GM12891 (cell line): ENCODE results near the gene GJC2.
A peak's percentile ranks its signal among the peaks of the same experiment; 100 is the strongest.
"Not testable (repeated sequence)": the region's sequence is repeated elsewhere in the genome, so short reads cannot be mapped to it uniquely, and the experiment has no call there.

Experiments
- DNase-seq: peaks from one replicate; pipeline ENCODE4 v3.0.0; 2011; ENCODE audit warnings: low spot score; ENCODE audit not compliant: insufficient read length
- FAIRE-seq: peaks from 2 replicates; lab custom pipeline; 2011; peaks lifted over from hg19 to GRCh38; lab: Jason Lieb, UNC
- PAX5 ChIP-seq: IDR thresholded peaks from 2 replicates; pipeline ENCODE4 v1.6.1; 2011; ENCODE audit warnings: low read length, moderate library complexity, mild to moderate bottlenecking; ENCODE audit not compliant: insufficient read depth, severe bottlenecking
- POLR2A ChIP-seq: IDR thresholded peaks from 2 replicates; pipeline ENCODE4 v1.6.1; 2011; ENCODE audit warnings: low read depth, low read length, control low read depth
- POLR2AphosphoS5 ChIP-seq: IDR thresholded peaks from 2 replicates; pipeline ENCODE4 v1.6.1; 2011; ENCODE audit warnings: low read depth, low read length, control low read depth
- POU2F2 ChIP-seq: IDR thresholded peaks from 2 replicates; pipeline ENCODE4 v1.6.1; 2011; ENCODE audit warnings: low read depth, mild to moderate bottlenecking, control low read depth, low read length, moderate library complexity
- SPI1 ChIP-seq: IDR thresholded peaks from 2 replicates; pipeline ENCODE4 v1.6.1; 2011; ENCODE audit warnings: low read depth, low read length, control low read depth
- TAF1 ChIP-seq: IDR thresholded peaks from 2 replicates; pipeline ENCODE4 v1.6.1; 2011; ENCODE audit warnings: low read depth, low read length, control low read depth

Gene GJC2

DNA sequence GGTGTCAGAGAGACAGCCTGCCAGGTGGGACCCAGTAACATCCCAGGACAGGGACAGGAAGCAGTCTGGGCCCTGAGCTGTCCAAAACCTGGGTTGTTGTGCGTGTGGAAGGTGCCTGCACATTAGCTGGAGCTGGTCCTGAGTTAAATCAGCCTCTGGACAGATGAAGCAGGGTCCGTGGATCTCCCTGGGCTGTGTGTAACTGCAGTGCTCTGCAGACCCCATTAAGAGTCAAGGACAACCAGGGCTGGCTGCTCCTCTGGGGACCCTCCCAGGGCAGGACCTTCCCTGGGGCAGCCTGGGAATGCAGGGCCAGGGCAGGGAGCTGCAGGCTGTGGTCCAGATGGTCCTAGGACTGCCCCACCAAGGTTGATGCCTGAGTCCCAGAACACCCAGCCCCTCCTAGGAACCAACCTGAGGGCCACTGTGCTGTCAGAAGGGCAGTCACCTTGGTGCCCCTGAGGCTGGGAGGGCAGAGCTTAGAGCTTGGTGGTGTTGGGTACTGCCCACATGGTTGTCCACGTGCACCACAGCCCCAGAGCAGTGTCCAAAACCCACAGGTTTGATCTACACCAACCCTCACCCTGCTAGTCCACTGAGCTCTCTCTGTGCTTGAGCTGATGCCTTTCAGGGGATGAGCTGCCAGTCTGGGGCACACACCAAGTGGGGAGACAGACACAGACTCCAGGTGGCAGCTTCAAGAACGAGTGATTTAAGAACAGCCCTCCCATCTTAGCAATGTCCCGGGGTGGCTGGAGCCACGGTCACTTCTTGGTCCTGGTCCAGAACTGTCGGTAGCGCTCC, 43.5 kb upstream of the GJC2 start:
- DNase-seq (no peak), FAIRE-seq (no peak)
- TF ChIP-seq SPI1, result no peak
- no peak for TF ChIP-seq POLR2AphosphoS5
- no peak for TF ChIP-seq POU2F2
- no peak for TF ChIP-seq PAX5
- no peak for TF ChIP-seq POLR2A
- no peak for TF ChIP-seq TAF1

DNA sequence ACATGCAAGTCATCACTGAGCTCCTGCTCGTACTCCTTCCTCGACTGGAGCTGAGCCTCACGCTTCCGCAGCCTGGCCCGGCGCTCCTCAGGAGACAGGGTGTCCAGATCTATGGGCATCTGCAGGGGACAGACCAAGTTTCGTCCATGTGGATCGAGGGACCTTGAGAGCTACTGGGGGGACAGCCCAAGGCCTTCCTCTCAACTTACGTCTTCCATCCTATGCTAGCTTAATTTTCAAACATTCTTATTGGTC, 43.0 kb upstream of the GJC2 start:
- TF ChIP-seq POU2F2 (no peak), POLR2AphosphoS5 (no peak), SPI1 (no peak), POLR2A (no peak), TAF1 (no peak), PAX5 (no peak)
- no peak for DNase-seq
- FAIRE-seq, result no peak

DNA sequence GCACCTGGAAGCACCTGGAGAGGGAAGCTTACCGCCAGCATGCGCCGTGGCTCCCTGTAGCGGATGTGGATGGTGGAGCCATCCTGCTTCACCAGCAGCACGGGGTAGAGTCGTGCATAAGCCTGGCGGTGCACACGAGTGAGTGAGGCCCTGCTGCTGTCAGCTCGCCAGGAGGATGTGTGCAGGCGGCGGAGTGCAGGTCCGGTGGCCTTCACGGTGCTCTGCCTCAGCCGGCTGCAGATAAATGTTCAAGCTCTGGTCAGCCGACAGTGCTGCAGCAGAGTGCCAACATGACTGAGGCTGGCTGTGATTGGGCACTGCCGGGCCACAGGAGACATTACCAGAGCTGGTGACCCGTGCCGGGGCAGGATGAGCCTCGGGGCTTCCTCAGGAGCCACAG, 42.1 kb upstream of the GJC2 start:
- no peak for TF ChIP-seq POLR2A
- TF ChIP-seq SPI1, result no peak
- TF ChIP-seq TAF1, result no peak
- TF ChIP-seq POU2F2, result no peak
- TF ChIP-seq PAX5, result no peak
- no peak for TF ChIP-seq POLR2AphosphoS5
- DNase-seq (no peak), FAIRE-seq (no peak)

DNA sequence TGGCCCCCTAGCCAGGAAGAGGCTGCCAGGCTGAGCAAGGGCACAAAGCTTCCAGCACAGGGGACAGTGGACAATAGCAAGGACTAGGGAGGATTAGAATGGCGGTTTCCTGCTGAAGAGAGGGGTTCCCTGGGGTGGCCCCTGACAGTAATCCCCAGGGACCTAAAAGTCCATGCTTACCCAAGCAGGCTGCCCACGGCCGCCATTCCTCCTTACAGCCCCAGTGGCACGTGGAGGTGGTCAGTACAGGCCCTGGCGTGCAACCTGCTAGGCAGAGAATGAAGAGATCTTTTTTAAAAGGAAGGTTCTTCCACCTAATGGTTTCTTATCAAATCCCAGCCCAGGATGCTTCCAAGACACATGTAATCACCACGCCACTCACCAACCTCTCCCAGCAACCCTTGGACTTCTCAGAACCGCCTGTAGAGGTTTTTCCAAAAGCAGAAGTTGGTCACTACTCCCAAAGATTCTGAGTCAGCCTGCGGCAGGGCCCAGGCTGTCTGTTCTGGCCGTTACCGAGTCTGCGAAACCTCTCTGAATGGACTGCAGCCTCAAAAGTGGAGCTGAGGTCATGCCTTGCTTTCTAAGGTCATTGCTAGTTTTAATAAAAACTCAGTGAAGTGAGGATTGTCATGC, 41.6 kb upstream of the GJC2 start:
- DNase-seq, result no peak
- FAIRE-seq, result no peak
- TF ChIP-seq POU2F2 (no peak), POLR2AphosphoS5 (no peak), POLR2A (no peak), TAF1 (no peak), PAX5 (no peak), SPI1 (no peak)

DNA sequence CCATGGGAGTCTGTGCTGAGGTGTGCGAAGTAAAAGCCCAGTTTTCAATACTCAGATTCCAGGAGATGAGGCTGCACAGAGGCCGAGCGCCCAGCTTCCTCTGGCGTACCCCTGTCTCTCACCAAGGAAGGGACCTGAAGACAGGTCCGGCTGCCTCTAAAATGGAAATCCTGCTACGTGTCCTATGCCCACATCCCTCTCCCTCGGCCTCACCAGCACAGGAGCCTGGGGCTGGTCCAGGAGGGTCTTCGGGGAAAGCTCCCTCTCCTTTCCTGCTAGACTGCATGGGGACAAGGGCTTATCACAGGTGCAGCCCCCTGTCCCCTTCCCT, 41.0 kb upstream of the GJC2 start:
- FAIRE-seq (no peak), DNase-seq (no peak)
- no peak for TF ChIP-seq PAX5
- no peak for TF ChIP-seq TAF1
- TF ChIP-seq POLR2AphosphoS5, result no peak
- no peak for TF ChIP-seq SPI1
- no peak for TF ChIP-seq POU2F2
- no peak for TF ChIP-seq POLR2A

DNA sequence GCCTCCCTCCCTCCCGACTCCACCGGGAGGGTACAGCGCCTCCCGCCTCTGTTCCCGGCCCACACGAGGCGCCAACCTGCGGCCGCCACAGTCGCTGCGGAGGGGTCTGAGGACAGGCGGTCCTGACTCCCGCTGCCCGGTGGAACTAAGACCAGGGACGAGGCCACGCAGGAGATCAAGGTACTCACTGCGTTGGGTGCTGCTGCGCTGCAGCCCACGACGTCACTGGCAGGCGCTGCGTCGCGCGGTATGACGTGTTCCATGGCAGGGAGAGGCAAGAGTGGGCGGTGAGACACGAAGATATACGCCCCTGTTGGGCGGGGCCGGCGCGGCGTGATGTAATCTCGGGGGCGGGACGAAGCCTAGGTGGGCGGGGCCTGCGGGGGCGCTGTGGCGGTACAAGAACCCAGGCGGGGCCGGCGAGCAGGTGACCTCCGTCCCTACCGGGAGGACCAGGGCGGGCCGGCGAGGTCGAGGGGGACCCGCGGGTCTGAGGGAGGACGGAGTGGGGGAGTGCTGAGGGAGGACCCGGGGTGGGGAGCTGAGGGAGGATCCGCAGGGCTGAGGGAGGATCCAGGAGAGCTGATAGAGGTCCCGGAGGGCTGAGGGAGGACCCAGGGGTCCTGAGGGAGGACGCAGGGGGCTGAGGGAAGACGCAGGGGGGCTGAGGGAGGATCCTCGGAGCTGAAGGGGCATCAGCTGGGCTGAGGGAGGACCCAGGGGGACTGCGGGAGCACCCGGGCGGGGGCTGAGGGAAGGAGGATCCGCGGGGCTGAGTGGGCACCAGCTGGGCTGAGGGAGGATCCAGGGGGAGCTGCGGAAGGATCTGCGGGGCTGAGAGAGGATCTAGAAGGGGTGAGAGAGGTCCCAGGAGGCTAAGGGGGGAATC, 40.4 kb upstream of the GJC2 start, which contains the start of gene MRPL55:
TSS of gene MRPL55 (minus strand) at position 227 of the 889 bp plus-strand sequence. CDS start 1,039 bp downstream, outside the sequence.
- TF ChIP-seq TAF1, result peak; percentile 70; the same call in 1 of the 2 replicates
- peak; percentile 87 for TF ChIP-seq POLR2AphosphoS5
- peak; percentile 85 for TF ChIP-seq POLR2A
- no peak for TF ChIP-seq SPI1
- TF ChIP-seq PAX5, result no peak
- DNase-seq (peak; percentile 91), FAIRE-seq (peak; percentile 100)

DNA sequence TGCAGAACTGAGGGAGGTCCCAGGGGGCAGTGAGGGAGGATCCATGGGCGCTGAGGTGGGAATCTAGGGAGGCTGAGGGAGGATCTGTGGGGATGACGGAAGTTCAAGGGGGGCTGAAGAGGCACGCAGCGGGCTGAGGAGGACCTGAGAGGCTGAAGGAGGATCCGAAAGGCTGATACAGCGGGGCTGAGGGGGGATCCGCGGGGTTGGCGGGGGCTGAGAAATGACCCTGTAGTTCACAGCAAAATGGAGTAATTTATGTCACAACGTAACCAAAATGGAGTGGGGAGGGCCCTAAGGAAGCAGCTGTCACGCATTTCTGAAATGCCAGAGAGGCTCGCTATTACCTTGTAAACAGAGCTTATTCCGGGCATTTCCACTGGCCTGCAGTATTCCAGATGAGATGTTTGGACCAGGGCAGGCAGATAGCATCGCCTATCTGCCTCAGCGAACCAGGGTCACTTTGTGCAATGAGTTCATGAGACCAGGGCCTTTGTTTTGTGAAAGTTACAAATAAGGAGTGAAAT, 39.7 kb upstream of the GJC2 start:
- FAIRE-seq, result peak; percentile 45
- TF ChIP-seq PAX5 (no peak), POU2F2 (0 out of 2 replicates have a peak, but pooled peaks have one; percentile 8)
- DNase-seq, result no peak

DNA sequence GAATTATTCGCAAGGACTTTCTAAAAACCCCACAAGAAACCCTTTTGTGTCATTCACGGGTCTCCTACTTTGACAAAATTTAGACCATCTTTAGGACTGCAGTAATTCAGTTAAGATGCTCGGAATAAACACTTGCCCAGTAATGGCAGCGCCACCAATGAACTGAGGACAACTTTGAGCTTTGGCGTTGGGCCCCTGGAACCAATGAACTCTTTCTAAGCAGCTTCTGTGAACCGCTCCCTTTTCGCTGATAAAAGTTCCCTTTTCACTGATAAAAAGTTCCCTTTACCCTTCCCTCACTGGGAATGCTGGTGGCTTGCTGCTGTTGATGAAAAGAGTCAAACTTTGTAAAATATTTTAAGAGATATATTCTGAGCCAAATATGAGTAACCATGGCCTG, 39.2 kb upstream of the GJC2 start:
- no peak for DNase-seq
- no peak for FAIRE-seq
- no peak for TF ChIP-seq POLR2A
- TF ChIP-seq POLR2AphosphoS5, result no peak
- TF ChIP-seq SPI1, result no peak
- no peak for TF ChIP-seq TAF1
- no peak for TF ChIP-seq POU2F2
- TF ChIP-seq PAX5, result no peak

DNA sequence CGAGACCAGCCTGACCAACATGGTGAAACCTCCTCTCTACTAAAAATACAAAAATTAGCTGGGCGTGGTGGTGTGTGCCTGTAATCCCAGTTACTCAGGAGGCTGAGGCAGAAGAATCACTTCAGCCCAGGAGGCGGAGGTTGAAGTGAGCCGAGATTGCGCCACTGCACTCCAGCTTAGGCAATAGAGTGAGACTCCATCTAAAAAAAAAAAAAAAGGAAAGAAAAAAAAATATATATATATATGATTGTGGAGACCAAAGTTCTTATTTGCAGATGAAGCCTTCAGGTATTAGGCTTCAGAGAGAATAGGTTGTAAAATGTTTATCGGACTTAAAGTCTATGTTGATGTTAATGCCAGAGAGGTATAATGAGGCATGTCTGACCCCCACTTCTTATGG, 38.4 kb upstream of the GJC2 start:
- DNase-seq, FAIRE-seq: not testable (repeated sequence)
